Measurements from ENCODE around the gene PHACTR3.
A peak's percentile ranks its signal among the peaks of the same experiment; 100 is the strongest.

Gene PHACTR3

GRCh38 chr20:59721386-59721785 lies 117.0 kb downstream of the PHACTR3 start:
- H3K4me3 ChIP-seq (ENCODE audit: control insufficient read depth, low read depth, low read length): no peak overlapping the region
- DNase-seq (ENCODE audit: low read depth): no peak
- no peak for TF ChIP-seq CTCF (conservative IDR thresholded peaks at IDR 0.05; ENCODE audit: control insufficient read depth, insufficient read depth, low read depth, low read length)

GRCh38 chr20:59723108-59723500 lies 118.8 kb downstream of the PHACTR3 start:
- no peak for TF ChIP-seq CTCF (conservative IDR thresholded peaks at IDR 0.05; ENCODE audit: control insufficient read depth, insufficient read depth, low read depth, low read length)
- no peak for DNase-seq (ENCODE audit: low read depth)
- H3K4me3 ChIP-seq (ENCODE audit: control insufficient read depth, low read depth, low read length): no peak overlapping the region

GRCh38 chr20:59723607-59724456 lies 119.5 kb downstream of the PHACTR3 start:
- H3K4me3 ChIP-seq (ENCODE audit: control insufficient read depth, low read depth, low read length): no peak overlapping the region
- TF ChIP-seq CTCF (conservative IDR thresholded peaks at IDR 0.05; ENCODE audit: control insufficient read depth, insufficient read depth, low read depth, low read length): no peak
- peak; percentile 6 for DNase-seq (ENCODE audit: low read depth)

GRCh38 chr20:59724457-59725366 lies 120.4 kb downstream of the PHACTR3 start:
- no peak for TF ChIP-seq CTCF (conservative IDR thresholded peaks at IDR 0.05; ENCODE audit: control insufficient read depth, insufficient read depth, low read depth, low read length)
- no peak overlapping the region for H3K4me3 ChIP-seq (ENCODE audit: control insufficient read depth, low read depth, low read length)
- DNase-seq (ENCODE audit: low read depth): no peak

- DNase-seq (ENCODE audit: low read depth): no peak
Observed at GRCh38 chr20:59725476-59726280, 121.3 kb downstream of the PHACTR3 start.

More at GRCh38 chr20:59725476-59726280, 121.3 kb downstream of the PHACTR3 start:
- no peak for TF ChIP-seq CTCF (conservative IDR thresholded peaks at IDR 0.05; ENCODE audit: control insufficient read depth, insufficient read depth, low read depth, low read length)
- no peak overlapping the region for H3K4me3 ChIP-seq (ENCODE audit: control insufficient read depth, low read depth, low read length)
